K562 (cell line): ENCODE measurements around the gene SIGLEC11. TPM values are rescaled to one million over a fixed set of nuclear protein-coding genes. Genes with fewer than 3 reads are reported as not detected.
A peak's percentile ranks its signal among the peaks of the same experiment; 100 is the strongest.

Experiments used
- CBX8 ChIP-seq: fragments of 200-600 bp; sonication (generic); IDR thresholded peaks from 2 replicates; pipeline ENCODE4 v1.6.1; 2012; ENCODE audit warnings: borderline replicate concordance, mixed run types, low read depth, mild to moderate bottlenecking, moderate library complexity, mixed read lengths, low read length, control low read depth, inconsistent platforms; ENCODE audit not compliant: poor library complexity, severe bottlenecking; ENCODE audit errors: extremely low read depth
- HDGF ChIP-seq: fragments of 450-650 bp; IDR thresholded peaks from 2 replicates; pipeline ENCODE4 v1.6.1; 2016
- HMG20B ChIP-seq: fragments of 250-450 bp; sonication (Bioruptor Pico); IDR thresholded peaks from 2 replicates; pipeline ENCODE4 v1.5.0; 2021; ENCODE audit warnings: mild to moderate bottlenecking
- KLF16 ChIP-seq: IDR thresholded peaks from 2 replicates; pipeline ENCODE4 v1.6.1; 2016; ENCODE audit warnings: antibody characterized with exemption
- KLF6 ChIP-seq: fragments of 250-450 bp; sonication (Bioruptor Pico); IDR thresholded peaks from 2 replicates; pipeline ENCODE4 v1.4.0; 2020; ENCODE audit warnings: mild to moderate bottlenecking, moderate library complexity, borderline replicate concordance
- MCM2 ChIP-seq: fragments of 450-650 bp; IDR thresholded peaks from 2 replicates; pipeline ENCODE4 v1.6.1; 2017; ENCODE audit warnings: low read depth, mild to moderate bottlenecking
- NFATC3 ChIP-seq: fragments of 450-650 bp; IDR thresholded peaks from 2 replicates; pipeline ENCODE4 v1.6.1; 2017; ENCODE audit warnings: mild to moderate bottlenecking
- NFXL1 ChIP-seq: fragments of 450-650 bp; formaldehyde crosslinking; IDR thresholded peaks from 2 replicates; pipeline ENCODE4 v1.4.0; 2021; ENCODE audit warnings: mild to moderate bottlenecking
- POLR2B ChIP-seq: fragments of 450-650 bp; IDR thresholded peaks from 2 replicates; pipeline ENCODE4 v1.6.1; 2018; ENCODE audit warnings: low read depth; ENCODE audit not compliant: partially characterized antibody
- POLR2G ChIP-seq: fragments of 200-400 bp; formaldehyde crosslinking; IDR thresholded peaks from 2 replicates; pipeline ENCODE4 v1.6.1; 2017; ENCODE audit warnings: low read depth, mild to moderate bottlenecking, antibody characterized with exemption, low read length, moderate library complexity
- ZKSCAN8 ChIP-seq: fragments of 200-800 bp; sonication (Bioruptor generic); IDR thresholded peaks from 2 replicates; pipeline ENCODE4 v1.6.1; 2016; ENCODE audit warnings: missing genetic modification characterization, missing compliant biosample characterization
- ZNF175 ChIP-seq: fragments of 200-800 bp; sonication (Bioruptor generic); IDR thresholded peaks from 2 replicates; pipeline ENCODE4 v1.6.1; 2016; ENCODE audit warnings: low read depth, mild to moderate bottlenecking, missing genetic modification characterization, missing compliant biosample characterization
- polyA plus RNA-seq, 8 experiments: library from polyadenylated mRNA; depleted of rRNA in 4 of 8; stranded (reverse) in 5 of 8; unstranded in 3 of 8; fragments of >200 nt; fragmentation: Nextera tagmentation in 2 of 8; fragmentation: Illumina TruSeq in 1 of 8; extraction: Ambion mirVana in 2 of 8; extraction: Trizol in 1 of 8; gene quantifications; 2 replicates each; pipeline versions ENCODE4 v1.2.1 to v1.2.3, GENCODE V29; 2011 to 2014; ENCODE audit warnings: inconsistent platforms in 1 of 8, missing spikeins in 1 of 8
- total RNA-seq, 7 experiments: library from RNA; depleted of rRNA in 6 of 7; stranded (reverse); fragments of >200 nt in 6 of 7; fragmentation: Illumina TruSeq in 2 of 7; extraction: Trizol in 2 of 7; gene quantifications; 2 replicates each; pipeline versions ENCODE4 v1.2.1 to v1.2.3, GENCODE V29; 2011 to 2021; ENCODE audit warnings: low replicate concordance in 1 of 7
- TF ChIP-seq, protein P1 (sequence below), 2 experiments: fragments of 450-650 bp; IDR thresholded peaks; 2 replicates each; pipeline ENCODE4 v1.6.1; 2018; ENCODE audit warnings: mild to moderate bottlenecking in 2 of 2, low read depth in 1 of 2; ENCODE audit not compliant: partially characterized antibody in 2 of 2
- TF ChIP-seq, protein P2 (sequence below): fragments of 450-650 bp; IDR thresholded peaks from 2 replicates; pipeline ENCODE4 v1.6.1; 2016; ENCODE audit warnings: borderline replicate concordance
- TF ChIP-seq, protein P3 (sequence below): sonication (generic); formaldehyde crosslinking; IDR thresholded peaks from 2 replicates; pipeline ENCODE4 v1.8.0; 2022; ENCODE audit warnings: missing genetic modification reagents, mild to moderate bottlenecking, borderline replicate concordance
- TF ChIP-seq, protein P4 (sequence below), 2 experiments: fragments of 250-450 bp in 1 of 2; fragments of 450-650 bp in 1 of 2; sonication (Bioruptor Pico) in 1 of 2; IDR thresholded peaks; 2 replicates each; pipeline versions ENCODE4 v1.6.1 to v1.8.0; 2016 to 2021; ENCODE audit warnings: mild to moderate bottlenecking in 2 of 2, moderate library complexity in 2 of 2, missing compliant biosample characterization in 1 of 2, missing genetic modification characterization in 1 of 2
- TF ChIP-seq, protein P5 (sequence below): fragments of 250-450 bp; sonication (Bioruptor Pico); IDR thresholded peaks from 2 replicates; pipeline ENCODE4 v1.8.0; 2022; ENCODE audit warnings: inconsistent platforms, mild to moderate bottlenecking, moderate library complexity, borderline replicate concordance

Gene SIGLEC11
- total and polyA plus RNA-seq, 9 of the 15 experiments (the other 6 are each of a cell fraction or from before 2014, with no cell fraction given) = not detected

DNA sequence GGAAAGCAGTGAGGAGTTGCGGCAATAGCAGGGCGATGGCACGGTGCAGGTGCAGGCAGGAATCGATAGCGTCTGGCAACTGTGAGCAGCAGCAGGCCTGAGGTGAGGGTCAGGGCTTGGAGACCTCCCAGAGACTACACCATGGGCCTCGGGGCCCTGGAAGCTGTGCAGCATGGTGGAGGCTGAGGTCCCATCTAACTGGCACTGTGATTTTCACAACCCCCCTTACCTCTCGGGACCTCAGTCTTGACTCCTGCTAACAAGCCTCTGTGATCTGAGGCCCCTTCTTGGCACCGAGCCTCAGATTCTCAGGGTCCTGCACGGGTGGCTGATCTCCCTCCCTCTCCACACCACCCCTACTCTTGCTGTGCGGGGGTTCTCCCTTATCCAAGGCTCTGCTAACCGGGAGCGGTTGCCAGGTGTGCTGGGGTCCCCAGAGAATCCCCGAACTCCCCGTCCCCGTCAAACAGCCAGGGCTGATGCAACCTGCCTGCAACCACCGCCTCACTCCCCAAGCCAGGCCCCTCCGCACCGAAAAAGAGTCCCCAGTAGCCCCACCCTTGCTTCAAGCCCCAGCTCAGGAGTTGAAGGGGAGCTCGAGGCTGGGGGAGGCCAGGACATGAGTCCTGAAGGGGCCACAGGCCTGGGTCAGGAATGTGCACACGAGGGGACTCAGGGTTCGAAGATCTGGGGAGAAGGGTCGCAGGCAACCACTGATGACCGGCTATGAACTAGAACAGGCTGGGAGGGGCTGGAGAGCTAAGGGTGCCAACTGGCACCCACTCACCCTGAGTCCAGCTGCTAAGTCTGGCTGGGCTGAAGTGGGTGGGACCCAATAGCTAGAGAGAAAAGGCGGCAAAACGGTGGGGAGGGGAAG is 36.7 kb downstream of the SIGLEC11 start (continued):
- TF ChIP-seq, protein P1, sequence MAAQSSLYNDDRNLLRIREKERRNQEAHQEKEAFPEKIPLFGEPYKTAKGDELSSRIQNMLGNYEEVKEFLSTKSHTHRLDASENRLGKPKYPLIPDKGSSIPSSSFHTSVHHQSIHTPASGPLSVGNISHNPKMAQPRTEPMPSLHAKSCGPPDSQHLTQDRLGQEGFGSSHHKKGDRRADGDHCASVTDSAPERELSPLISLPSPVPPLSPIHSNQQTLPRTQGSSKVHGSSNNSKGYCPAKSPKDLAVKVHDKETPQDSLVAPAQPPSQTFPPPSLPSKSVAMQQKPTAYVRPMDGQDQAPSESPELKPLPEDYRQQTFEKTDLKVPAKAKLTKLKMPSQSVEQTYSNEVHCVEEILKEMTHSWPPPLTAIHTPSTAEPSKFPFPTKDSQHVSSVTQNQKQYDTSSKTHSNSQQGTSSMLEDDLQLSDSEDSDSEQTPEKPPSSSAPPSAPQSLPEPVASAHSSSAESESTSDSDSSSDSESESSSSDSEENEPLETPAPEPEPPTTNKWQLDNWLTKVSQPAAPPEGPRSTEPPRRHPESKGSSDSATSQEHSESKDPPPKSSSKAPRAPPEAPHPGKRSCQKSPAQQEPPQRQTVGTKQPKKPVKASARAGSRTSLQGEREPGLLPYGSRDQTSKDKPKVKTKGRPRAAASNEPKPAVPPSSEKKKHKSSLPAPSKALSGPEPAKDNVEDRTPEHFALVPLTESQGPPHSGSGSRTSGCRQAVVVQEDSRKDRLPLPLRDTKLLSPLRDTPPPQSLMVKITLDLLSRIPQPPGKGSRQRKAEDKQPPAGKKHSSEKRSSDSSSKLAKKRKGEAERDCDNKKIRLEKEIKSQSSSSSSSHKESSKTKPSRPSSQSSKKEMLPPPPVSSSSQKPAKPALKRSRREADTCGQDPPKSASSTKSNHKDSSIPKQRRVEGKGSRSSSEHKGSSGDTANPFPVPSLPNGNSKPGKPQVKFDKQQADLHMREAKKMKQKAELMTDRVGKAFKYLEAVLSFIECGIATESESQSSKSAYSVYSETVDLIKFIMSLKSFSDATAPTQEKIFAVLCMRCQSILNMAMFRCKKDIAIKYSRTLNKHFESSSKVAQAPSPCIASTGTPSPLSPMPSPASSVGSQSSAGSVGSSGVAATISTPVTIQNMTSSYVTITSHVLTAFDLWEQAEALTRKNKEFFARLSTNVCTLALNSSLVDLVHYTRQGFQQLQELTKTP (IDR thresholded peaks at IDR 0.05; ENCODE audit: low read depth in 1 of 2, partially characterized antibody in 2 of 2) = peak in 1 of 2 experiments; percentile 75
- TF ChIP-seq HMG20B (CRISPR knock-in tag) (no peak), POLR2G (peak; percentile 71), MCM2 (no peak), POLR2B (no peak), KLF6 (CRISPR knock-in tag) (peak; percentile 97), NFXL1 (CRISPR knock-in tag) (no peak), NFATC3 (no peak), HDGF (no peak), KLF16 (no peak), ZNF175 (CRISPR knock-in tag) (peak; percentile 85), CBX8 (no peak), ZKSCAN8 (0 out of 2 replicates have a peak, but pooled peaks have one; percentile 15)
- TF ChIP-seq, protein P2, sequence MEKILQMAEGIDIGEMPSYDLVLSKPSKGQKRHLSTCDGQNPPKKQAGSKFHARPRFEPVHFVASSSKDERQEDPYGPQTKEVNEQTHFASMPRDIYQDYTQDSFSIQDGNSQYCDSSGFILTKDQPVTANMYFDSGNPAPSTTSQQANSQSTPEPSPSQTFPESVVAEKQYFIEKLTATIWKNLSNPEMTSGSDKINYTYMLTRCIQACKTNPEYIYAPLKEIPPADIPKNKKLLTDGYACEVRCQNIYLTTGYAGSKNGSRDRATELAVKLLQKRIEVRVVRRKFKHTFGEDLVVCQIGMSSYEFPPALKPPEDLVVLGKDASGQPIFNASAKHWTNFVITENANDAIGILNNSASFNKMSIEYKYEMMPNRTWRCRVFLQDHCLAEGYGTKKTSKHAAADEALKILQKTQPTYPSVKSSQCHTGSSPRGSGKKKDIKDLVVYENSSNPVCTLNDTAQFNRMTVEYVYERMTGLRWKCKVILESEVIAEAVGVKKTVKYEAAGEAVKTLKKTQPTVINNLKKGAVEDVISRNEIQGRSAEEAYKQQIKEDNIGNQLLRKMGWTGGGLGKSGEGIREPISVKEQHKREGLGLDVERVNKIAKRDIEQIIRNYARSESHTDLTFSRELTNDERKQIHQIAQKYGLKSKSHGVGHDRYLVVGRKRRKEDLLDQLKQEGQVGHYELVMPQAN = no peak
- TF ChIP-seq, protein P3, sequence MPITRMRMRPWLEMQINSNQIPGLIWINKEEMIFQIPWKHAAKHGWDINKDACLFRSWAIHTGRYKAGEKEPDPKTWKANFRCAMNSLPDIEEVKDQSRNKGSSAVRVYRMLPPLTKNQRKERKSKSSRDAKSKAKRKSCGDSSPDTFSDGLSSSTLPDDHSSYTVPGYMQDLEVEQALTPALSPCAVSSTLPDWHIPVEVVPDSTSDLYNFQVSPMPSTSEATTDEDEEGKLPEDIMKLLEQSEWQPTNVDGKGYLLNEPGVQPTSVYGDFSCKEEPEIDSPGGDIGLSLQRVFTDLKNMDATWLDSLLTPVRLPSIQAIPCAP = no peak
- TF ChIP-seq, protein P4, sequence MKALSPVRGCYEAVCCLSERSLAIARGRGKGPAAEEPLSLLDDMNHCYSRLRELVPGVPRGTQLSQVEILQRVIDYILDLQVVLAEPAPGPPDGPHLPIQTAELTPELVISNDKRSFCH (CRISPR knock-in tag; IDR thresholded peaks at IDR 0.05) = no peak
- TF ChIP-seq, protein P4 (tag; IDR thresholded peaks at IDR 0.05) = no peak
- TF ChIP-seq, protein P5, sequence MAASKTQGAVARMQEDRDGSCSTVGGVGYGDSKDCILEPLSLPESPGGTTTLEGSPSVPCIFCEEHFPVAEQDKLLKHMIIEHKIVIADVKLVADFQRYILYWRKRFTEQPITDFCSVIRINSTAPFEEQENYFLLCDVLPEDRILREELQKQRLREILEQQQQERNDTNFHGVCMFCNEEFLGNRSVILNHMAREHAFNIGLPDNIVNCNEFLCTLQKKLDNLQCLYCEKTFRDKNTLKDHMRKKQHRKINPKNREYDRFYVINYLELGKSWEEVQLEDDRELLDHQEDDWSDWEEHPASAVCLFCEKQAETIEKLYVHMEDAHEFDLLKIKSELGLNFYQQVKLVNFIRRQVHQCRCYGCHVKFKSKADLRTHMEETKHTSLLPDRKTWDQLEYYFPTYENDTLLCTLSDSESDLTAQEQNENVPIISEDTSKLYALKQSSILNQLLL = no peak
